Epithelial cell of proximal tubule (primary cell): ENCODE results near the gene ADAMTS3. TPM values are rescaled to one million over a fixed set of nuclear protein-coding genes. Genes with fewer than 3 reads are reported as not detected.
A peak's percentile ranks its signal among the peaks of the same experiment; 100 is the strongest.

Experiments
- DNase-seq: peaks from one replicate; pipeline ENCODE4 v3.0.0-alpha.2; 2011; ENCODE audit warnings: low read depth
- H3K4me3 ChIP-seq: 2 replicates; pipeline ENCODE4 v1.5.1; 2011; ENCODE audit warnings: low read depth, mild to moderate bottlenecking, low read length
- CTCF ChIP-seq: conservative IDR thresholded peaks from 2 replicates; pipeline ENCODE4 v1.5.1; 2012; ENCODE audit warnings: low read depth, mild to moderate bottlenecking, low read length
- total RNA-seq: library from RNA; depleted of rRNA; stranded (reverse); fragments of >200 nt; gene quantifications from 2 replicates; pipeline ENCODE4 v1.2.3, GENCODE V29; 2015

ADAMTS3 gene
- total RNA-seq, 1 donor from 2014 or later: 4.7 TPM

GRCh38 chr4:72531322-72531721 lies 37.7 kb downstream of the ADAMTS3 start:
- TF ChIP-seq CTCF: no peak
- no peak for DNase-seq
- H3K4me3 ChIP-seq: no peak overlapping the region

GRCh38 chr4:72529148-72529822 lies 39.7 kb downstream of the ADAMTS3 start:
- TF ChIP-seq CTCF: no peak
- no peak for DNase-seq
- H3K4me3 ChIP-seq: no peak overlapping the region

- no peak for DNase-seq
These were observed 41.9 kb downstream of the ADAMTS3 start for GRCh38 chr4:72527038-72527646.

GRCh38 chr4:72525938-72526337 lies 43.1 kb downstream of the ADAMTS3 start:
- TF ChIP-seq CTCF: no peak
- DNase-seq: peak; percentile 36
- no peak overlapping the region for H3K4me3 ChIP-seq

More at GRCh38 chr4:72527038-72527646, 41.9 kb downstream of the ADAMTS3 start:
- peak; percentile 28 for TF ChIP-seq CTCF
- no peak overlapping the region for H3K4me3 ChIP-seq

GRCh38 chr4:72522440-72522839 lies 46.6 kb downstream of the ADAMTS3 start:
- no peak overlapping the region for H3K4me3 ChIP-seq
- TF ChIP-seq CTCF: no peak
- no peak for DNase-seq

GRCh38 chr4:72513227-72513626 lies 55.8 kb downstream of the ADAMTS3 start:
- DNase-seq: no peak
- no peak for TF ChIP-seq CTCF
- H3K4me3 ChIP-seq: no peak overlapping the region
